SKM-1 treated with dmso at 0.1 percent for 144 hours (cell line): ENCODE measurements around the gene COX6A2.
"Not testable (repeated sequence)": the region's sequence is repeated elsewhere in the genome, so short reads cannot be mapped to it uniquely, and the experiment has no call there.

Source experiments
- DNase-seq: peaks from one replicate; lab custom pipeline; 2025; ENCODE audit not compliant: unreplicated experiment; lab: John Stamatoyannopoulos, UW

Gene COX6A2

GRCh38 chr16:31461921-31462804 is 34.0 kb upstream of the COX6A2 start:
- DNase-seq, result no peak

GRCh38 chr16:31461201-31461920 is 33.2 kb upstream of the COX6A2 start:
- DNase-seq, result no peak

- peak; percentile 34 for DNase-seq
Observed at GRCh38 chr16:31460582-31461002, 32.4 kb upstream of the COX6A2 start.

DNA sequence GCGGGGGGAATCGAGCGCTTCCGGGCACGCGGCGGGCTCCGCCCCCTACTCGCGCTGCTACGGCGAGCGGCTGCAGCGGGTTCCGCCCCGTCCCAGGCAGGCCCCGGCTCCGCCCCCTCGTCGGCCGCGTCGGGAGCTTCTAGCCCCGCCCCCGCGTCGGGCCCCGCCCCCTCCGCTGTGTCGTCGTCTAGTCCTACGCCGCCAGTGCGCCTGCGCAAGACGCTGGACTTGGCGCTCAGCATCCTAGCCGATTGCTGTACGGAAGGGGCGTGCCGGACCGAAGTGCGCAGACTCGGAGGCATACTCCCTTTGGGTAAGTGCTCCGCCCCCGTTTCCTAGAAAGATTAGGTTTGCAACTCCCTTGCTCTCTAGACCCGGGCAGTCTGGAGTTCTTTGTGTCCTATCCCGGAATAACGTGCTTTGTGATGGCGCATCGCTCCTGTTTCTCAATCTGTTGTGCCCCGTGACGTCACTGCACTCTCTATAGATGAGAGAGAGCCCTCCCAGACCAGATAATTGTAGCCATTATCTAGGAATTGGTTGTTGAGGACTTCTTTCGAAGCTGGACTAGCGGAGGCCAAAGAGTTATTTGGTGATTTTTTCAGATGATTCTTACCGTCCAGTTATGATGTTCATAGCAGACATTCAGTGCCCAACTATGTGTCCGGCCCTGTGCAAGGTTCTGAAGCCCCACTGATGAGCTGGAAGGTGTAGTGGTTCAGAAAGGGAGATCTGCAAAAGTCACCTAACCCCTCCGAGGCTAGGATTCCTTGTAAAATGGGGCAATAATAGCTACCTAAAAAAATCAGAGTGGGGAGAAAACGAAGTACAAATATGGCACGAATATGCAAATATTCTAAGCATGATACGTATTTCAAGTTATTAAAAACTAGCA is 31.8 kb upstream of the COX6A2 start:
- peak; percentile 98 for DNase-seq

- DNase-seq, result peak; percentile 98
Observed at GRCh38 chr16:31458844-31459686, 30.9 kb upstream of the COX6A2 start, which contains the start of gene ARMC5. Gene ARMC5 (plus strand): TSS chr16:31459501. CDS start chr16:31459525, 24 bp downstream.

DNA sequence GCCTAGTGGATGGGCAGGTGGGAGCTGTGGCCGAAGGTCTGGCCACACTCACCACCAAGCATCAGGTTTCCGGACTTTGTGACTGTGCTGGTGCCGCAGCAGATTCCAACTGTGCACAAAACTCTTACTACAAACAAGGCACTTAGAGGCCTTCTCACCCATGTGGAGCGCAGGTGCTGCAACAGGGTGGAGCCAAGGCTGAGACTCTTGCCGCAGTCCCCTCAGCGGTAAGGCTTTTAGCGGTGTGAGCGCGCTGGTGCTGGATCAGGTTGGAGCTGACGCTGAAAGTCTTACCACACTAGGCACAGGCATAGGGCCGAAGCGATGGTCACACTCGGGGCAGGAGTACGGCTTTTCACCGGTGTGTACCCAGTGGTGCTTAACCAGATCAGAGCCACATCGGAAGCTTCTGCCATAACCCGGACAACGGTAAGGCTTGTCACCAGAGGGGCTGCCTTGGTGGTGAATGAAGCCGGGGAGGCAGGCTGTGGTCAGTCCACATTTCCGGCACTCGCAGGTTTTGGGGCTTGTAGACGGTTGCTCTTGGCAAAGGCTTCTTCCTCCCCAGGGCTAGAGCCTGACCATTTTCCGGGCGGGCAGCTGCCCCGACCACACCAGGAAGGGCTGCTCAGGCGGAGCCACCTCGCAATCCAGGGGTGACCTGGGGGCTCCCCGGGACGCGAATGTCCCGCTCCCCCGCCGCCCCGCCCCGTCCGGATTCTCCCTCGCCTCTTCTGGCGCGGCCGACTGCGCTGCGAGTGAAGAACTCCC is 30.1 kb upstream of the COX6A2 start:
- DNase-seq, result peak; percentile 52

- no peak for DNase-seq
Observed at GRCh38 chr16:31456988-31457360, 28.8 kb upstream of the COX6A2 start.

DNA sequence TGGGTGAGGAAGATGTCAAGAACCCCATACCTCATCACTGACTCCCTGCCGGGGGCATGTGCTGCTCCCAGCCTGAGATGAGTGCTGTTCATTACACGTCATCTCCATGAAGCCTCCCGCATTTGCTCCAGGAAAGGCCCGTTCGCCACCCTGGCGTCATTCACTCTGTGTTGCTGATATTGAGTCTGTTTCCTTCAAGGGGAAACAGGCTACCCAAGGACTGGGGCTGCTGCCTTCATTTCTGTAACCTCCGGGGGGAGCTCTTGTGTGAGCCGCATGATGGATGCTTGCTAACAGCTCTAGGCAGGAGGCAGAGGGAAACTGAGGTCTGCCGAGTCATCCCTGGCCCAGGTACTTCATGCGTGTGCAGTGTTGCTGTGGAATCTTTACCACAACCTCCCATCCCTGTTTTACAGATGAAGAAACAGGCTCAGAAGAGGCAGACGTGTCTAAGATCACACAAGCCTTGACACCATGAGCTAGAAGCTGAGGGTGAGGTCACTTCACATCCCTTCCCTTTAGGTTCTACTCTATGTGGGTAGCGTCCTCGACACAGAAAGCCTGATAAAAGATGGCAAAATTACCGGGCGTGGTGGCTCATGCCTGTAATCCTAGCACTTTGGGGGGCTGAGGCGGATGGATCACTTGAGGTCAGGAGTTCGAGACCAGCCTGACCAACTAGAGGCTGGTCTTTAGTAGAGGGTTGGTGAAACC is 27.6 kb upstream of the COX6A2 start:
- DNase-seq, result no peak

GRCh38 chr16:31453255-31454204 is 25.4 kb upstream of the COX6A2 start:
- DNase-seq, result no peak

GRCh38 chr16:31452631-31453106 is 24.5 kb upstream of the COX6A2 start:
- DNase-seq, result no peak

- DNase-seq, result peak; percentile 69
Observed at GRCh38 chr16:31451681-31452351, 23.7 kb upstream of the COX6A2 start.

GRCh38 chr16:31451201-31451600 is 23.0 kb upstream of the COX6A2 start:
- DNase-seq, result no peak

GRCh38 chr16:31445931-31446330 is 17.8 kb upstream of the COX6A2 start:
- not testable (repeated sequence) for DNase-seq

DNA sequence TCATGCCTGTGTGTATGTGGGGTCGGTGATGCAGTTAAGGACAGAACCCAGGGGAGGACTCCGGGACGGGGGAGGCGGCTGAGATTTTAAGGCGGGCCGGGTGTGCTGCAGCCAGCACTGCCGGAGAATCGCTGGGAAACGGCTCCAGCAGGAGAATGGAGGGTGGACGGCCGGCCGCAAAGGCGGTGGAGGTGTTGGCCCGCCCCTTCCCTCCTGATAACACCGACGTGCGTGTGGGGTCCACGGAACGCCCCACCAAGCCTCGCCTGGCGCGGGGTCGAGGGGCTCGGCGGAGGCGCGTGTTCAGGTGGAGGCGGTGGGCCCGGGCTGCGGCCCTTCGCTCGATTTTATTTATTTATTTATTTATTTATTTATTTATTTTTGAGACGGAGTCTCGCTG is 13.8 kb upstream of the COX6A2 start:
- DNase-seq, result no peak

DNA sequence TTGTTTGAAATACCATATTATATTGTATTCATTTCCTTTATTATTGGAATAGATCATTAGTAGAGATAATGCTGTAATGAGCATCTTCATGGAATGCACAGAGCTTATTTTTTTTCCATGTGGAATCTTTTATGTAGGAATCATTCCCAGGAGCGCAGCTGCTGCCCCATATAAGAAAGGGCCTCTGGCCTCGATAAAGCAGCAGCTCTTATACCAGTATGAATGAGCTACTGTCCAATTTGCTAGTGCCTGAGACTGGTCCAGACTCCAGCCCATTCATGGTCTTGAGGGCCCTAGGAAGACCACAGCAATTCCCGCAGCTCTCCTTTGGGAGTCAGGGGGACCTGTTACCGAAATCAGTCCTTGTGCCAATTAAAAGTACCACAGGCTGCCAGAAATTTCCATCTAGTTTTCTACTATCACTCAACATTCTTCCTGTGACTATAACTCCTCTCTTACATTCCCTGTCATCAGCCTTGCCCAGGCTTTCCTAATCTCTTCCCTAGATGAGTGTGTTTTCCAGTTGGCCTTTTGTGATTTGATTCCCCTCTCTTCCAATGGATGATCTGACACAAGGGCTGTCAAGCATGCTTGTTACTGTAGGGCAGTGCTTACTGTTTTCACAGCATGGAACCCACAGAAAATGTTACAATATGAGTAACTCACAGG is 12.5 kb upstream of the COX6A2 start:
- DNase-seq, result no peak

DNA sequence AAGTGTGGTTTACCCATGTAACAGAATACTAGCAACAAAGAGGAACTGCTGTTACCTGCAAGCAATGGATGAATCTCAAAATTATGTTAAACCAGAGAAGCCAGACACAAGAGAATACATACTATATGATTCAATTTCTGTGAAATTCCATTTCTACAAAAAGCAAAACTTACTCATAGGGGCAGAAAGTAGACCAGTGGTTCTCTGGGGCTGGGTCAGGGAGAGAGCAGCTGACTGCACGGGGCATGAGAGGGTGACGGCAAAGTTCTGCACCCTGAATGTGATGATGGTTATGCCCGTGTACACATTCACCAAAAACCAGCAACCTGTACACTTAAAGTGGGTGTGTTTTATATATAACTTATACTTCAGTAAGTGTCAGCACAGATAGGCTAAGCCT is 11.4 kb upstream of the COX6A2 start:
- DNase-seq, result no peak
